Activated CD8-positive, alpha-beta memory T cell treated with anti-CD3 and anti-CD28 coated beads, Interleukin-2, amount 50 U/mL, for 48 hours (primary cell): ENCODE results near the gene ARHGEF11.
A peak's percentile ranks its signal among the peaks of the same experiment; 100 is the strongest.
"Not testable (repeated sequence)": the region's sequence is repeated elsewhere in the genome, so short reads cannot be mapped to it uniquely, and the experiment has no call there.

Source experiments
- DNase-seq: peaks from one replicate; pipeline ENCODE4 v3.0.0-alpha.2; 2020

The ARHGEF11 gene, protein sequence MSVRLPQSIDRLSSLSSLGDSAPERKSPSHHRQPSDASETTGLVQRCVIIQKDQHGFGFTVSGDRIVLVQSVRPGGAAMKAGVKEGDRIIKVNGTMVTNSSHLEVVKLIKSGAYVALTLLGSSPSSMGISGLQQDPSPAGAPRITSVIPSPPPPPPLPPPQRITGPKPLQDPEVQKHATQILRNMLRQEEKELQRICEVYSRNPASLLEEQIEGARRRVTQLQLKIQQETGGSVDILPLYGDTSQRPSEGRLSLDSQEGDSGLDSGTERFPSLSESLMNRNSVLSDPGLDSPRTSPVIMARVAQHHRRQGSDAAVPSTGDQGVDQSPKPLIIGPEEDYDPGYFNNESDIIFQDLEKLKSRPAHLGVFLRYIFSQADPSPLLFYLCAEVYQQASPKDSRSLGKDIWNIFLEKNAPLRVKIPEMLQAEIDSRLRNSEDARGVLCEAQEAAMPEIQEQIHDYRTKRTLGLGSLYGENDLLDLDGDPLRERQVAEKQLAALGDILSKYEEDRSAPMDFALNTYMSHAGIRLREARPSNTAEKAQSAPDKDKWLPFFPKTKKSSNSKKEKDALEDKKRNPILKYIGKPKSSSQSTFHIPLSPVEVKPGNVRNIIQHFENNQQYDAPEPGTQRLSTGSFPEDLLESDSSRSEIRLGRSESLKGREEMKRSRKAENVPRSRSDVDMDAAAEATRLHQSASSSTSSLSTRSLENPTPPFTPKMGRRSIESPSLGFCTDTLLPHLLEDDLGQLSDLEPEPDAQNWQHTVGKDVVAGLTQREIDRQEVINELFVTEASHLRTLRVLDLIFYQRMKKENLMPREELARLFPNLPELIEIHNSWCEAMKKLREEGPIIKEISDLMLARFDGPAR (N-terminal part only)

DNA sequence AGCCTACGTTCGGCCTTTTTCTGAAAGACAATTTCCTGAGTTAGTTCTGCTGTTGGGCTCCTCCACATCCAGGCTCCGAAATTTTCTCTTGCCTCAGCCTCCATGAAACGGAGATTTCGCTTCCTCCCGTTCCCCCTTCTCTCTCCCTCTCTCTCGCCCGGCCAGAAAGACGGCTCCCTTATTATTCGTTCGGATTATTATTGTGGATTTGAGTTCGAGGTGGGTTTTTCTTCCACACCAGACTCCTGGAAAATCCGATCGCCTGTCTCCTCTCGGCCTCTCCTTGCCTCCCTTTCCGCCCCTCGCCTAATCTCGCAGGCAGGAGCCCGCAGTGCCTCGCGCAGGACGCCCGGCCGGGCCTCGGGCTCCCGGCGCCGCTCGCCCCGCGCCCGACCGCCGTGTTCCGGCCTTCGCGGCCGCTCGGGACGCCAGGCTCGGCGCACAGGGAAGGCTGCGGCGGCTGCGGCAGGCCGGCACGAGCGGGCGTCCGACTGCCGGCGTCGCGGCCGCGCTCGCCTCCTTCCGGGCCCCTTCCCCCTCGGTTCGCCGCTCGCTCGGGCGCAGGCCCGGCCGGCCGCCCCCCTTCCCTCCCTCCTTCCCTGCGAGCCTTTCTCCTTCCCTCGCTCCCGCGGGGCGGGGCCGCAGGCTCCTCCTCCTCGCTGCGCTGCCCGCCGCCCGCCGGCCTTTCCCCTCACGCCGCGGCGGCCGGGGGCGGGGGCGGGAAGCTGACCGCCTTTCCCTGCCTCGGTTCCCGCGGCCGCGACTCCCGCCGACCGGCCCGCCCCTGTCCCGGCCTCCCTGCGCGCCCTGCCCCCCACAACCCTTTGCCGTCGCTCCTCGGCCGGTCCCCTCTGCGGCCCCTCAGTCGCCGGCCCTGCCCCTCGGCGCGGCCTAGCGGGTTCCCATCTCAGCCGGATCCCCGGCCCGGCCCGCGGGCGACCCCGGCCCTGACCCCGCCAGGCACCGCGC lies at the start of gene ARHGEF11:
ARHGEF11 (minus strand) TSS at position 493 of the 969 bp plus-strand sequence. CDS start 1,412 bp downstream, outside the sequence.
- DNase-seq = peak; percentile 61

DNA sequence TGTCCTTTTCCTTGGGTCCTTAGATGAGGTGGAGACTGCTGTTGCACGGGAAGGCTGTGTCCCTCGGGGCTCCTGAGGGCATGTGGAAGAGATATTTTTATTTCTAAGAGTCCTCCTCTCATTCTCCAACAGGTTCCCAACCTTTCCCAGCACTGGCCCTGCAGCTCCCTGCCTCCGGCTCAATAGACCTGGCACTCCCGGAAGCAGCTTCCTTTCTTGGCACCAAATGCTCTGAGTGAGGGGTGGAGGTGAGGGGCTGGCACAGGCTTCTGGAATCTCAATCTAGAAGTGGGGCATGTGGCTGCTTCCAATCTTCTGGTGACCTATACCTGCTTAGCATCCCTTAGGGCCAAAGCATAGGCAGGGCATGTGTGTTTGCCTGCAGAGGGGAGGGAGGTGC lies 49.5 kb upstream of the ARHGEF11 start:
- DNase-seq = no peak

DNA sequence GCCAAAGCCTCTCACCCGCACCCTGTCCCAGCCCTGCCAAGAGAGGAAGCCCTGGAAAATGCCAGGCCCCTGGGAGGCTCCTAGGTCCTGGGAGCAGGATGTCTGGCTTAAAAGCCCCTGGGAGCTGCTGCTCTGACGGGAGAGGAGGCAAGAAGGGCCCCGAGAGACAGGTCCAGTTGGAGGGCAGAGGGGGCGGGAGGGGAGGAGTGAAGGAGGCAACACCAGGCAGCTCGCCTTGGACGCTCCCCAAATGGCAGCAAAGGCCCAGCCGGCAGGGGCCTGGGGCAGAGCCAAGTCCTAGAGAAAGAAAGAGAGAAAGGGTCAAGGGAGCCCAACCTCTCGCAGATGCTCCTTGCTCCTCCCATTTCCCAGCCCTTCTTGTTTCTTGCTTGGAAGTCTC lies 47.3 kb upstream of the ARHGEF11 start:
- DNase-seq = no peak

DNA sequence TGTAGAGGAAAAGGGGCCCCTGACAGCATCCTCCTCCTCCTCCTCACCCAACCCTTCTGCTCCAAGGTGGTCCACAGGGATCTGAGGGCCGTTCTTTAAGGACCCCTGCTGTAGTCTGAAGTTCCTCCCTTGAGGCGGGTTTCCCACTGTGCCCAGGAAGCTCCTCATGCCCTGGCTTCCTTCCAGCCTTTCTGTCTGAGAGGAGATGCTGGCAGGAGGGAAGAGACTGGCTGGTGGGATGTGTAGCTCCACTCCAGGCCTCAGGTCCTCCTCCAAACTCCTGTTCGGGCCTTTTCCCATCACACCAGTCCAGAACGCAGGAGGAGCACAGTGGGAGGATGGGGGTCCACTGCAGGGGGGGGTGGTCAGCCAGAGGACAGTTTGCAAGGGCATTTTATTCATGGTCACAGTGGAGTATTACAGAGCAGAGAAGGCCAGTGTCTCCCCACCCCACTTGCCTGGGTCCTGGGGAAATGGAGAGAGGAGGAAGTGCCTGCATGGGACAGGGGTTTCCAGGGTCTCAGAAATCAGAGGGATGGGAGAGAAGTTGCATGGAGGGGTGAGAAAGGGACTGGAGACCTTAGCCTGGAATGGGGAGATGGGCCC lies 46.2 kb upstream of the ARHGEF11 start:
- peak; percentile 28 for DNase-seq

DNA sequence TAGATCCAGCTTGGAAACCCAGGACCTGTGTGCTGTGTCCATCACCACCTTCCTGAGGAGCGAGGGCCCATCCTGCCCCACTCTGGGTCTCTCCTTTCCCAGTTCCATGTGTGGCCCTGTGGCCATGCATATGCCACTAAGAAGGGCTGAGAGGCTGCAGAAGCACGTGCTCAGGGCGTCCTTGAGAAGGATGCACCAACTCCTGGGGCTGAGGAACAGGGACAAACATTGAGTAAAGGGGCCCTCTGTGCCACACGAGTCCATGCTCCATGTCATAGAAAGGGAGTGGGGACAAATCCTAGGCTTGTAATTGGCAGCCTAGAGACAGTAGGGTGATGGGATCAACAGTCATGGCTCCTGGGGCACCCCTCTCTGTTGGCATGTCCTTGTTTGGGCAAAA lies 45.6 kb upstream of the ARHGEF11 start:
- peak; percentile 47 for DNase-seq

DNA sequence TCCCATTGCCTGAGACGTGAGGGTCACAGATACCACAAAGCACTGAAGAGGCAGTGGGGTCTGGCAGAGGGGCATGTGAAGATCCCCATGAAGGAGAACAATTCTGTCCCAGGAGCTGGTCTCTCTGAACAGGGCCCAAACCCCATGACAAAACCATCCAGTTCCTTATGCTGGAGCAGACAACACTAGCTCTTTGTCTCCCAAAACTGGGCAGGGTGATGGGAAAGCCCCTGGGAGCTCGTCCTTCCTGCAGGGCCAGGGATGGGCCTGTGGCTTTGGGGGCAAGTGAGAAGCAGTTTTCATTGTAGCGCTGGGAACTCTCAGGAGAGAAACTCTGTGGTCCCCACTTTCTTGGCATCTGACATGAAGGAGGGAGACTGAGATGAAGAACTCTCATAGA lies 45.2 kb upstream of the ARHGEF11 start:
- DNase-seq = peak; percentile 41

DNA sequence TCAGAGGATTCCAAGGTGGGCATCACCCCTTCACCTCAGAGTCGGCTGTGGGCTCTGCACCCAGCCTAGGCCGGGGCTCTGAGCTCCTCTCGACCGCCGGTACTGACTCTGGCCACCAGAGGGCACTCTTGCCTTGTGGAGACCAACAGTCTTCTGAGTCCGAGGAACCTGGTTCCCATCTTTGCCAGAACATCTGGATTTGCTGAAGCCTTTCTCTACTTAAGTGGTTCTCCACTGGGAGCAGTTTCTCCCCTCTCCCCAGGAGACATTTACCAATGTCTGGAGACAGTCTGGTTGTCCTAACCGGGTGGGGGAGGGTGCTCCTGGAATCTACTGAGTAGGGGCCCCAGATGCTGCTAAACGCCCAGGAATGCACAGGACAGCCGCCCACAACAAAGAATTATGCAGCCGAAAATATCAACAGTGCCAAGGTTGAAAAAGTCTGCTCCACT lies 44.7 kb upstream of the ARHGEF11 start:
- DNase-seq = peak; percentile 98

DNA sequence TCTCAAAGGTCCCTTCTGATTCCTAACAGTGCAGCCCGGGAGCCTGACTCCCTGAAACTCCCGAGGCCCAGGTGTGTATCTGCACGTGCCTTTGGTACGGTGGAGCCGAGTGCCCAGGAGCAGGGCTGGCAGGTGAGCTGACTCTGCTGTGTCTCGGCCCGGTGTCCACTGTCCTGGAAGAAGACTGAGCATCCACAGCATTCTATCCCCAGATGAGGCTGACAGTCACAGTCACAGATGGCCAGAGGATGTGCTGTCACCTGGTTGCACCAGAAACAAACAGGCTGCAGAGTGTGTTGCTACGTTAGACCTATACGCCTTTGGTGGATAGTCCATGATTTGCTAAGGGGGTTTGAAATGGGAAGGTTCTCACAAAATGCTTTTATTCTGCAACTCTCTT lies 44.2 kb upstream of the ARHGEF11 start:
- DNase-seq = peak; percentile 49

DNA sequence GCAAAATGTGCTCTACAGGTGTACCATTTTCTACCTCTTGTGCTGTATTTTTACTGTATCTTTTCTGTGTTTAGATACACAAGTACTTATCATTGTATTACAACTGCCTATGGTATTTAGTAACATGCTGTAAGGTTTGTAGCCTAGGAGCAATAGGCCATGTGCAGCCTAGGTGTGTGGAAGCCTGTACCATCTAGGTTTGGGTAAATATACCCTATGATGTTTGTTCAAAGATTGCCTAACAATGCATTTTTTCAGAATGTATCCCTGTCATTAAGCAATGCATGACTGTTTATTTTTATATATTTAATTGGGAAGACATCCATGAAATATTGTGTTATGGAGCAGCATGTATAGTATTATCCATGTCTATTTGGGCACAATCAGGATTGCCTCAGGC lies 43.1 kb upstream of the ARHGEF11 start:
- peak; percentile 12 for DNase-seq

DNA sequence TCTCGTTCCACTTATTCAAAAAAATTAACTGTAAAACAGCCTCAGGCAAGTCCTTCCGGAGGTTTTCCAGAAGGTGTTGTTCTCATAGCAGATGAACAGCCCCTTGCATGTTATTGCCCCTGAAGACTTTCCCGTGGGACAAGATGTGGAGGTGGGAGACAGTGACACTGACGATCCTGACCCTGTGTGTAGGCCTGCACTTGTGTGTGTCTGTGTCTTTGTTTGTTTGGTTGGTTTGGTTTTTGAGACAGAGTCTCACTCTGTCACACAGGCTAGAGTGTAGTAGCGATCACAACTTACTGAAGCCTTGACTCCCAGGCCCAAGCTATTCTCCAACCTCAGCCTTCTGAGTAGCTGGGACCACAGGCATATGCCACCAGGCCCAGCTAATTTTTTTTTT lies 41.5 kb upstream of the ARHGEF11 start:
- peak; percentile 20 for DNase-seq

DNA sequence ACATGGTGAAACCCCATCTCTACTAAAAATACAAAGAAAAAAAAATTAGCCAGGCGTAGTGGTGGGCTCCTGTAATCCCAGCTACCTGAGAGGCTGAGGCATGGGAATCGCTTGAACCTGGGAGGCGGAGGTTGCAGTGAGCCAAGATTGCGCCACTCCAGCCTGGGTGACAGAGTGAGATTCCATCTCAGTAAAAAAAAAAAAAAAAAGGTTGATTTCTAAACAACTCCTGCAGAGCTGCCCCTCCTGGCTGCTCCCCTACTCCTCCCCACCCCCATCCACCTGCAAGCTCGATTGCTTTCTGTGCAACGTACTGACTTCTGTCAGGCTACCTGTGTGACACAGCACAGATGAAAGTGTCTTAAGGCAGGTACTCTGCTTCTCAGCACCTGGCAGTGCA lies 40.8 kb upstream of the ARHGEF11 start:
- peak; percentile 35 for DNase-seq

DNA sequence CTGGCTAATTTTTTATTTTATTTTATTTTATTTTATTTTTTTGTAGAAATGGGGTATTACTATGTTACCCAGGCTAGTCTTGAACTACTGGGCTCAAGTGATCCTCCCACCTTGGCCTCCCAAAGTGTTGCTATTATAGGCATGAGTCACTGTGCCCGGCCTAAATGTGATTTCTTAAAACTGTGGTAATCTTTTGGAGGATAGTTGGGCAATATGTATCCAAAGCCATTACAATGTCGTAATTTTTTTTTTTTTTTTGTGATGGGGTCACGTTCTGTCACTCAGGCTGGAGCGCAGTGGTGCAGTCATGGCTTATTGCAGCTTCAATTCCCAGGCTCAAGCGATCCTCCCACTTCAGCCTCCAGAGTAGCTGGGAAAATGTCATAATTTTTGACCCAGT lies 39.9 kb upstream of the ARHGEF11 start:
- no peak for DNase-seq

DNA sequence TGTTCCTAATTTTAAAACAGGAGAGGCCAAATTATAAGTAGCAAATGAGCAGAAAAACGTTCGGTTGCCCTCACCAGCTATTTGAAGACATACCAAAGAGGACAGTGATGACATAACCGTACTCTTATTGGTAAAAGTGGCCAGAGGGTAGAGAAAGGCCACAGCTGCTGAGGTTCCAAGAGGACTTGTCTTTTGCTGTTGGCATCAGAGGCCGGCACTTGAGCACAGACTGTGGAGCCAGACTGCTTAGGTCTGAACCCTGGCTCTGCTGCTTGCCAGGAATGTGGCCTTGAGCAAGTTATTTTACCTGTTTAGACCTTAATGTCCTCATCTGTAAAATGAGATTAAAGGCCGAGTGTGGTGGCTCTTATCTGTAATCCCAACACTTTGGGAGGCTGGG lies 39.2 kb upstream of the ARHGEF11 start:
- DNase-seq = peak; percentile 10

DNA sequence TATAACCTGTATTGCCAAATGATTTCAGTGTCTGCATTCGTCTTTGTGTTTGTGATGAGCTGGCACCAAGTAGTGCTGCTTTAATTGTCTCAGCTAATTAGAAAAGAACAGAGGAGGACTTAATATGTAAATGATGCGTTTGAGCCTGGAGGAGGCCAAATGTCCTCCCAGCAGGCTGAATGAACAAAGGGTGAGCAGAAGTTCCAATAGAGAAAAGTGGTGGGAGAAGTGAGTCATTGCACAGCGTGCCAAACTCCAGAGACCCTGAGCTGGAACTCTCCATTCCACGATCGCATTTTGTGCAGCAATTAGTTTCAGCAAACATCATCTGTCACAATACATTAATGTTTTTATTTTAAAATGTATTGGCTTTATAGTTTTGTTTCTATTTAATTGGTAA lies 36.2 kb upstream of the ARHGEF11 start:
- peak; percentile 8 for DNase-seq

DNA sequence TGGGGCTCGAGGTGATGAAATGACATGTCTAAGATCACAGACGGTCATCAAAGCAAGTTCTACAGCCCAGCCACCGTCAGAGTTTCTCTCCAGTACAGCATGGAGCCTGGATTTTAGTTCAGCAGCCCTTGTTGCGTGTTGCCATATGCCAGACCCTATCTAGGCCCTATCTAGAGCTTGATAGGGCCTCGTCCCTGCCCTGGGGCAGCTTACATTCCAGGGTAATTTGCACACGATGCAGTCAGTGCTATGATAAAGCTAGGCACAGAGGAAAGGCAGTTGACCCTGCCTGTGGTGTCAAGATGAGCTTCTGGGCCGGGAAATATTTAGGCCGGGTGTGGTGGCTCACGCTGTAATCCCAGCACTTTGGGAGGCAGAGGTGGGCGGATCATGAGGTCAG lies 35.2 kb upstream of the ARHGEF11 start:
- no peak for DNase-seq

DNA sequence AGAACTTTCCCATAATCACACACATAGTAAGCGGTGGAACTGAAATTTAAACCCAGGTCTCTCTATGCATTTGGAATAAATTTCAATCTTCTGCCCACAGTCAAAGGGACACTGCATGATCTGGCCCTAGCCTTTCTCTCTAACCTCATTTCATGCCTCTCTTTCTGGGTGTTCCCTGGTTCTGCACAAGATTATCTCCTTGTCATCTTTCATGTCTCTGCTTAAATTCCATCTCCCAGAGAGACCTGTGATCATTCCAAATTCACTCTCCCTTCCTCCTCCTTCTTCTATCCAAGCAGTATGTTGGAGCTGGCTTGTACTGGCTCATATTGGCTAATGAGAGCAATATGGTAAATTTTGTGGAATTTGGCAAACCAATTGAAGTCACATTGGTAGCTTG lies 31.9 kb upstream of the ARHGEF11 start:
- DNase-seq = no peak

DNA sequence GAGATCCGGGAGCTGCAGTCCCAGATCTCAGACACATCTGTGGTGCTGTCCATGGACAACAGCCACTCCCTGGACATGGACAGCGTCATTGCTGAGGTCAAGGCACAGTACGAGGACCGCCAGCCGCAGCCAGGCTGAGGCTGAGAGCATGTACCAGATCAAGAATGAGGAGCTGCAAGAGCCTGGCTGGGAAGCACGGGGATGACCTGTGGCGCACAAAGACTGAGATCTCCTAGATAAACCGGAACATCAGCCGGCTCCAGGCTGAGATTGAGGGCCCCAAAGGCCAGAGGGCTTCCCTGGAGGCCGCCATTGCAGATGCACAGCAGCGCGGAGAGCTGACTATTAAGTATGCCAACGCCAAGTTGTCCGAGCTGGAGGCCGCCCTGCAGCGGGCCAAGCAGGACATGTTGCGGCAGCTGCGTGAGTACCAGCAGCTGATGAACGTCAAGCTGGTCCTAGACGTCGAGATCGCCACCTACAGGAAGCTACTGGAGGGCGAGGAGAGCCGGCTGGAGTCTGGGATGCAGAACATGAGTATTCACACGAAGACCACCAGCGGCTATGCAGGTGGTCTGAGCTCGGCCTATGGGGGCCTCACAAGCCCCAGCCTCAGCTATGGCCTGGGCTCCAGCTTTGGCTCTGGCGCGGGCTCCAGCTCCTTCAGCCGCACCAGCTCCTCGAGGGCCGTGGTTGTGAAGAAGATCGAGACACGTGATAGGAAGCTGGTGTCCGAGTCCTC lies 28.6 kb upstream of the ARHGEF11 start:
- DNase-seq = peak; percentile 69

DNA sequence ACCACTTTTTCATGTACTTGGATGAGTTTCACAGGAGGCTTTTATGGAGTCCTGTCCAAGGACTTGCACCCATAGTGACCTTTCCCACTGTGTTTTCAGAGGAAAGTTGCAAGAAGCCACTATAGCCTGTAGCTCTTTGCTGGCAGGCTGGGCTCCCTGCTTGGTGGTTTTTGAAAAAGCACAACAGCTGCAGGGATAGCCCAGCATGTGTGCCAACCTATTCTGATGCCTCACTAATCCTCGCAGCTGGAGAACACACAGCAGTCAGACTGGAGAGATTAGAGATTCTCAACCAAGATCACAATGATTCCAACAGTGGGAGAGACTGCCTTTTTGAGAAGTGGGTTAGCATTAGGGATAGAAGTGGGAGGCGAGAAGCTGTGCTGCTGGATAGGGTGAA lies 24.1 kb upstream of the ARHGEF11 start:
- DNase-seq = no peak

DNA sequence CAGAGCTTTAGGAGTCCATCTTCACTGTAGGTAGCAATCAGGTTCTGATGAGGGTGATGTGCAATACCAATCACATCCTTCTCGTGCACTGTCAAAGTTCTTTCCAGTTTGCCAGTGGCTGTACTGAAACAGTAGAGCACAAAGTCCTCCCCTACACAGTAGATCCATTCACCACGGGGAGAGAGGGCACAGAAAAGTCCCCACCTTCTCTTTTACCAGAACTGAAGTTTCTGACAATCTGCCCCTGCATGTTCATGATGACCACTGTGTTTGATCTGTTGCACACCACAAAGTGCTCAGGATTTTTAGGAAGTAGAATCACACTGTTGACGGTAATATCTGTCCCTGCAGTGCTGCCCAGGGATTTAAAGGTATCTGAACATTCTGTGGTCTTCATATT lies 13.7 kb upstream of the ARHGEF11 start:
- not testable (repeated sequence) for DNase-seq

DNA sequence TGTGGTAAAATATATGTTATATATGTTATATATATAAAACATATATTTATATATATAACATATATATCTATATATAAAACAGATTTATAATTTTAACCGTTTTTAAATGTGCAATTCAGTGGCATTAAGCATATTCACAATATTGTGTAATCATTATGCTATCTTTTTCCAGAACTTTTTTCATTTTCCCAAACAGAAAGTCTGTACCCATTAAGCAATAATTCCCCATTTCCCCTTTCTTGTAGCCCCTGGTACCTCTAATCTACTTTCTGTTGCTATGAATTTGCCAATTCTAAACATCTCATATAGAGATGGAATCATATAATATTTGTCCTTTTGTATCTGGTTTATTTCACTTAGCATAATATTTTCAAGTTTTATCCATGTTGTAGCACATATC lies 10.7 kb upstream of the ARHGEF11 start:
- no peak for DNase-seq

DNA sequence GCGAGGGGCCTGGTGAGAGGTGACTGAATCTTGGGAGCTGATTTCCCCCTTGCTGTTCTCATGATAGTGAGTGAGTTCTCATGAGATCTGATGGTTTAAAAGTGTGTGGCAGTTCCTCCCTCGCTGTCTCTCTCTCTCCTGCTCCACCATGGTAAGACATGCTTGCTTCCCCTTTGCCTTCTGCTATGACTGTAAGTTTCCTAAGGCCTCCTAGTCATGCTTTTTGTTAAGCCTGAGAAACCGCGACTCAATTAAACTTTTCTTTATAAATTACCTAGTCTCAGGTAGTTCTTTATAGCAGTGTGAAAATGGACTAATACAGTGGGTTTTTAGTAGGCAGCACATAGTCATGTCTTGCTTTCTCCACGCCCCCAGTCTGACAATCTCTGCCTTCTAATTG lies 10.2 kb upstream of the ARHGEF11 start:
- not testable (repeated sequence) for DNase-seq

DNA sequence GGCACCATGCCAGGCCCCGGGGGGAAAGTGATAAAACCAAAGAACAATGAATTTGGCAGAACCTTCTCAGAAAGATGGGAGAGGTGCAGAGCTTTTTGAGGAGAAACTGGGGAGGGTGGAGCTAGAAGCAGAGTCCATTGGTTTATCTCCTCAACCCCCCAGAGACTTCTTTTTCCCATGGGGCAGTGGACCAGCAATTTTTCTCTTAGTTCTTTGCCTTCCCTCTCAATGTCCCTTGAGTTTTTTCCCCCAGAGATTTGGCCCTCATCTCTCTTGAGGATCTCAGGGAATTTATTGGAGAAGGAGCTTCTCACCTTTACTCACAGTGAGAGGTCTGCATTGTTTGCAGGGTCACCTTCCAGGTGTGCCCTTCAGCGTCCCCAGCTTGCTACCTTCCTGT lies 5.3 kb upstream of the ARHGEF11 start:
- no peak for DNase-seq
